SJSA1 (cell line): ENCODE results near the gene FAAP20. TPM values are rescaled to one million over a fixed set of nuclear protein-coding genes. Genes with fewer than 3 reads are reported as not detected.

Experiments
- DNase-seq, 2 experiments: peaks; one replicate each; pipeline ENCODE4 v3.0.0-alpha.2; 2015 to 2020; ENCODE audit warnings: low spot score in 2 of 2, low read depth in 1 of 2
- H3K27ac ChIP-seq: fragments of 250-450 bp; sonication (Bioruptor Pico); 2 replicates; pipeline ENCODE4 v1.5.1; 2020; ENCODE audit warnings: mild to moderate bottlenecking, moderate library complexity
- H3K27me3 ChIP-seq: fragments of 250-450 bp; sonication (Bioruptor Pico); replicated peaks from 2 replicates; pipeline ENCODE4 v1.5.1; 2020; ENCODE audit warnings: mild to moderate bottlenecking, moderate library complexity
- H3K36me3 ChIP-seq: fragments of 250-450 bp; sonication (Bioruptor Pico); 2 replicates; pipeline ENCODE4 v1.5.1; 2020; ENCODE audit warnings: mild to moderate bottlenecking
- H3K4me1 ChIP-seq: fragments of 250-450 bp; sonication (Bioruptor Pico); replicated peaks from 2 replicates; pipeline ENCODE4 v1.6.1; 2021; ENCODE audit warnings: mild to moderate bottlenecking
- H3K4me3 ChIP-seq: fragments of 250-450 bp; sonication (Bioruptor Pico); 2 replicates; pipeline ENCODE4 v1.5.1; 2020; ENCODE audit warnings: mild to moderate bottlenecking
- H3K9me3 ChIP-seq: fragments of 250-450 bp; sonication (Bioruptor Pico); replicated peaks from 2 replicates; pipeline ENCODE4 v1.5.1; 2020; ENCODE audit warnings: mild to moderate bottlenecking
- total RNA-seq: library from RNA; depleted of rRNA; stranded (reverse); fragments of >200 nt; shearing (Covaris generic); gene quantifications from 2 replicates; pipeline ENCODE4 v1.2.3, GENCODE V29; 2014

FAAP20 gene
- total RNA-seq, 1 experiment from 2014 or later, result 39.2 TPM

- Histone ChIP-seq H3K27ac (no peak overlapping the region), H3K27me3 (no peaks in the 10 kb centered on the region), H3K36me3 (peaks cover 28% of the 10 kb centered on the region), H3K4me3 (no peak overlapping the region), H3K9me3 (no peaks in the 10 kb centered on the region), H3K4me1 (peaks cover 15% of the 10 kb centered on the region)
- DNase-seq, result no peak
Observed at GRCh38 chr1:2188336-2188735, 6.2 kb downstream of the FAAP20 start.

- no peaks in the 10 kb centered on the region for H3K27me3 ChIP-seq
- peaks cover 23% of the 10 kb centered on the region for H3K36me3 ChIP-seq
- no peak for DNase-seq
- H3K9me3 ChIP-seq, result no peaks in the 10 kb centered on the region
- H3K4me3 ChIP-seq, result no peak overlapping the region
- no peak overlapping the region for H3K27ac ChIP-seq
- peaks cover 14% of the 10 kb centered on the region for H3K4me1 ChIP-seq
Observed at GRCh38 chr1:2187619-2188018, 7.0 kb downstream of the FAAP20 start.

- no peak for DNase-seq
- H3K27me3 ChIP-seq, result no peaks in the 10 kb centered on the region
- peaks cover 14% of the 10 kb centered on the region for H3K4me1 ChIP-seq
- H3K4me3 ChIP-seq, result no peak overlapping the region
- H3K36me3 ChIP-seq, result peaks cover 18% of the 10 kb centered on the region; the same call in 1 of the 2 replicates
- H3K27ac ChIP-seq, result no peak overlapping the region
- H3K9me3 ChIP-seq, result no peaks in the 10 kb centered on the region
Observed at GRCh38 chr1:2186901-2187300, 7.7 kb downstream of the FAAP20 start.

- H3K27ac ChIP-seq, result no peak overlapping the region
- H3K27me3 ChIP-seq, result no peaks in the 10 kb centered on the region
- no peak overlapping the region for H3K4me3 ChIP-seq
- H3K36me3 ChIP-seq, result peaks cover 18% of the 10 kb centered on the region; the same call in 1 of the 2 replicates
- H3K4me1 ChIP-seq, result peaks cover 14% of the 10 kb centered on the region
- no peak for DNase-seq
- H3K9me3 ChIP-seq, result no peaks in the 10 kb centered on the region
Observed at GRCh38 chr1:2185880-2186855, 8.4 kb downstream of the FAAP20 start.

- Histone ChIP-seq H3K4me3 (no peak overlapping the region), H3K9me3 (0 out of 2 replicates have a peak, but pooled peaks cover 3% of the 10 kb centered on the region), H3K4me1 (peaks cover 14% of the 10 kb centered on the region), H3K27ac (no peak overlapping the region), H3K27me3 (no peaks in the 10 kb centered on the region), H3K36me3 (peaks cover 6% of the 10 kb centered on the region; the same call in 1 of the 2 replicates)
- DNase-seq, result no peak
Observed at GRCh38 chr1:2184934-2185333, 9.6 kb downstream of the FAAP20 start.

GRCh38 chr1:2184531-2184930, 10.0 kb downstream of the FAAP20 start:
- Histone ChIP-seq H3K27me3 (no peaks in the 10 kb centered on the region), H3K4me1 (peaks cover 10% of the 10 kb centered on the region), H3K4me3 (no peak overlapping the region), H3K27ac (no peak overlapping the region), H3K36me3 (0 out of 2 replicates have a peak, but pooled peaks cover 3% of the 10 kb centered on the region), H3K9me3 (0 out of 2 replicates have a peak, but pooled peaks cover 3% of the 10 kb centered on the region)
- DNase-seq, result no peak

GRCh38 chr1:2183937-2184334, 10.6 kb downstream of the FAAP20 start:
- Histone ChIP-seq H3K27ac (no peak overlapping the region), H3K4me1 (peaks cover 7% of the 10 kb centered on the region), H3K36me3 (0 out of 2 replicates have a peak, but pooled peaks cover 3% of the 10 kb centered on the region), H3K4me3 (no peak overlapping the region), H3K27me3 (no peaks in the 10 kb centered on the region), H3K9me3 (0 out of 2 replicates have a peak, but pooled peaks cover 3% of the 10 kb centered on the region)
- DNase-seq, result no peak

GRCh38 chr1:2182376-2182775, 12.2 kb downstream of the FAAP20 start:
- no peak overlapping the region for H3K4me3 ChIP-seq
- no peak overlapping the region for H3K27ac ChIP-seq
- 0 out of 2 replicates have a peak, but pooled peaks cover 3% of the 10 kb centered on the region for H3K9me3 ChIP-seq
- DNase-seq, result no peak
- no peaks in the 10 kb centered on the region for H3K27me3 ChIP-seq
- peaks cover 7% of the 10 kb centered on the region for H3K4me1 ChIP-seq
- 0 out of 2 replicates have a peak, but pooled peaks cover 3% of the 10 kb centered on the region for H3K36me3 ChIP-seq

- no peak for DNase-seq
Observed at GRCh38 chr1:2181752-2182151, 12.8 kb downstream of the FAAP20 start.

GRCh38 chr1:2181271-2181670, 13.3 kb downstream of the FAAP20 start:
- Histone ChIP-seq H3K4me1 (peaks cover 7% of the 10 kb centered on the region), H3K9me3 (0 out of 2 replicates have a peak, but pooled peaks cover 3% of the 10 kb centered on the region), H3K4me3 (no peak overlapping the region), H3K36me3 (0 out of 2 replicates have a peak, but pooled peaks cover 3% of the 10 kb centered on the region), H3K27me3 (no peaks in the 10 kb centered on the region), H3K27ac (no peak overlapping the region)
- DNase-seq, result no peak

More at GRCh38 chr1:2181752-2182151, 12.8 kb downstream of the FAAP20 start:
- Histone ChIP-seq H3K27me3 (no peaks in the 10 kb centered on the region), H3K4me3 (no peak overlapping the region), H3K9me3 (0 out of 2 replicates have a peak, but pooled peaks cover 3% of the 10 kb centered on the region), H3K27ac (no peak overlapping the region), H3K4me1 (peaks cover 7% of the 10 kb centered on the region), H3K36me3 (0 out of 2 replicates have a peak, but pooled peaks cover 3% of the 10 kb centered on the region)

GRCh38 chr1:2180297-2181245, 14.0 kb downstream of the FAAP20 start:
- Histone ChIP-seq H3K27me3 (no peaks in the 10 kb centered on the region), H3K27ac (no peak overlapping the region), H3K9me3 (0 out of 2 replicates have a peak, but pooled peaks cover 3% of the 10 kb centered on the region), H3K36me3 (0 out of 2 replicates have a peak, but pooled peaks cover 3% of the 10 kb centered on the region), H3K4me1 (peaks cover 7% of the 10 kb centered on the region), H3K4me3 (no peak overlapping the region)
- no peak for DNase-seq

GRCh38 chr1:2179283-2180013, 15.1 kb downstream of the FAAP20 start:
- H3K27me3 ChIP-seq, result no peaks in the 10 kb centered on the region
- no peak overlapping the region for H3K27ac ChIP-seq
- H3K4me3 ChIP-seq, result no peak overlapping the region
- H3K4me1 ChIP-seq, result peaks cover 7% of the 10 kb centered on the region
- H3K36me3 ChIP-seq, result no peaks in the 10 kb centered on the region
- H3K9me3 ChIP-seq, result 0 out of 2 replicates have a peak, but pooled peaks cover 3% of the 10 kb centered on the region
- DNase-seq, result no peak
